GM19452 (cell line): ENCODE data around the gene ITSN1.

ENCODE experiments used
- ATAC-seq: cut with Tn5 transposase; IDR thresholded peaks from one replicate; pipeline ENCODE4 v1.9.1; 2021; ENCODE audit not compliant: unreplicated experiment

ITSN1 gene

GRCh38 chr21:33945652-33946270, 303.5 kb downstream of the ITSN1 start:
- ATAC-seq, result no peak

DNA sequence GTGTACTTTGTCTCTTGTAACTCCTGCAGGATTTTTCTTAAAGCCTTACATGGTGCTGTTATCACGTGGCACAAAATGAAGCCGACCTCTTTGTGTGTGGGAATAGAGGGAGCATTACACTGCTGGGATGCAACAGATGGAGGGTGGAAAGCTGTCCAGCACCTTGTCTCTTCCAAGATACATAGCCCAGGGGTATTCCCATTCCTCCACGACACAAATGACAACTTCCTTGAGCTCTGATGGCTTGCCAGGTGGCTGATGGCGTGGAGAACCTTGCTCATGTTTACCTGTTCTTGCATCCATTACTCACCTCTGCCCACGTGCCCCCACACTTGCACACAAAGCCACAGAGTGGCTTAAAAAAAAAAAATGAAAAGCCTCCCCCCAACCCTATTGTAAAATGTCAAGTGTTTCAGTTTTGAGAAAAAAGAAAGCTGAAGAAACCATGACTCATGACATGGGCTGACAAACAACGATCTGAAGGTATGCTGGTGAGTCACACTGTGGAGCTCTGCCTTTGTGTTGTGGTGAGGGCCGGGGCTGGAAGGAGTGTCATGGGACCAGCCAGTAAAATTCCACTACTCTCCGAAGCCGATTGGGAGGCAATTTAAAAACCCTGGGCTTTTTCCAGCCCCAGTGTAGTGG, 305.3 kb downstream of the ITSN1 start:
- ATAC-seq, result peak; percentile 51

DNA sequence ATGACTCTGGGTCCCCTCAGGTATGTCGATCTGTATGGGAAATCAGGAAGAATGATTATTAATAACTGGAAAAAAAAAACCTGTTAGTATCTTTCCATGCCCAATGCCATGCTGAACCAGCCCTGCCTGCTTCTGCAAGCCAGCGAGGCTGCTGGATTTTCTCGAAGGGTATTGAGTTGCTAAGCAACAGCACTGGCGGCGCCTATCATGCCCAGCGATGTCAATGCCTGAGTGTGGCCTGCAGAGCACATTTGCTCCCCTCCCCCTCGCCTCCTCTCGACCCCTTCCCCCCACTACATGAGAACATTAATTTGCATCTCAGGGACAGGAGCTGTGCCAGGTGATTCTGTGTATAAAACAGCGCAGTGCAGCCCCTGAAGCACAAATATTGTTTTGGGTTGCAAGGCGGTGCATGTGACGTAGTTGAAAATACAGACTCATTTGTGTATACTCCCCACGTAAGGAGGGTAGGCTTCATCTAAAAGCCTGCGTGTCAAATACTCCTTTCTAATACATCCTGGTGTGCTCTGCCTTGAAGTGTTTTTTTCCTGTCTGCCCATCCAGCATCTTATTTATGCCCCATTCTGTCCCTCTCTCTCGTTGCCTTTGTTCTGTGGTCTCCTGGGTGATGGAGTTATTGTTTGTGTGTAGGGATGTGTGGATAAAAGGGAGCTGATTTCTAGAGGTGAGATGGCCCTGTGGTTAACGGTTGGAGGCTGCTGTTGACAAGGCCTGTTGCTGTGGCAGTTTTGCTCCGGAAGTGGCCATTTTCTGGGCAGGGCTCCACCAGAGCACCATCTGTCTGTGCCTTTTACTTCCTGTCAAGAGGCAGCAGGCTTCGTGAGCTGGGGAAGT, 306.0 kb downstream of the ITSN1 start:
- ATAC-seq, result peak; percentile 51

DNA sequence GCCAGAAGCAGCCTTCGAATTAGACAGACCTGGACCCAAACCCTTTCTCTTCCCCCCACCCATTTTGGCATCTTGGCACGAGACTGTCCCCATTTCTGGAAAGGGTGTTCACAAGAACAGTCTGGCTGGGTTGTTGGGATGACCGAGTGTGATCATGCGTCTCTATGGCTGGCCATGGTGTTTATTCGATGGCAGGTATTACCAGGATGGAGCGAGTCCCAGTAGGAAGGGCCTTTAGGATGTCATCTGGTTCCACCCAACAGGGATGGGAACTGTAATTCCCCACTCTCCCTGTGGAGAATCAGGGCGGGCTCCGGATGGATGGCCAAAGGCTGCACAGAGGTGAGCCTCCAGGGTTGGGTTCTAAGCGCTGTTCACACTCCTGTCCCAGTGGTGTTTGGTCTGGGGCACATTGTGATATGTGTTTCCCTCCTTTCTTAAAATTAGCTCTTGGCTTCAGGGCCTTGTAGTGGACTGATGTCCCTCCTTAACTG, 306.7 kb downstream of the ITSN1 start:
- ATAC-seq, result no peak
